K562 (cell line): Measurements from ENCODE around the gene SPON2. TPM values are rescaled to one million over a fixed set of nuclear protein-coding genes. Genes with fewer than 3 reads are reported as not detected.
A peak's percentile ranks its signal among the peaks of the same experiment; 100 is the strongest.

Source experiments
- ATAC-seq: fragments of 200-7000 bp; cut with Tn5 transposase; 3 replicates; pipeline ENCODE4 v1.9.1; 2020; ENCODE audit warnings: moderate library complexity
- BruUV-seq: library from RNA; stranded (reverse); fragments of 400-500 nt; replicated peaks from 2 replicates; lab custom pipeline; 2021; lab: Mats Ljungman, UMichigan
- CTCF ChIA-PET: fragments of 300-600 bp; formaldehyde crosslinking; extraction: SDS; loops from one replicate; lab custom pipeline; 2021; ENCODE audit warnings: low intra/inter-chr PET ratio; lab: Yijun Ruan, JAX
- POLR2A ChIA-PET: fragments of 300-600, 350-650 bp; sonication (Branson Sonifier 250); formaldehyde crosslinking; extraction: SDS; loops from one replicate; lab custom pipeline; 2021; ENCODE audit warnings: antibody characterized with exemption, inconsistent platforms; lab: Yijun Ruan, JAX
- DNase-seq, 4 experiments: peaks; one replicate each; pipeline versions ENCODE4 v3.0.0 to v3.0.0-alpha.2; 2011 to 2018; ENCODE audit warnings: low spot score in 3 of 4, mixed read lengths in 3 of 4; ENCODE audit errors: extremely low read depth in 1 of 4
- FAIRE-seq: peaks from 2 replicates; lab custom pipeline; 2011; peaks lifted over from hg19 to GRCh38; lab: Jason Lieb, UNC
- H2AFZ ChIP-seq: 2 replicates; pipeline ENCODE4 v1.6.0; 2011; ENCODE audit warnings: low read depth, low read length, control low read depth, inconsistent platforms
- H3K27ac ChIP-seq: fragments of 200-600 bp; 3 replicates; pipeline ENCODE4 v1.8.0; 2011; ENCODE audit warnings: low read depth, mild to moderate bottlenecking, control low read depth, inconsistent platforms, low read length, moderate library complexity, mixed read lengths; ENCODE audit errors: extremely low read depth
- H3K27me3 ChIP-seq, 2 experiments: fragments of 300-600 bp in 1 of 2; 2 replicates in 1 of 2; 3 replicates in 1 of 2; pipeline versions ENCODE4 v1.6.0 to v1.8.0; 2011; ENCODE audit warnings: inconsistent platforms in 2 of 2, low read length in 2 of 2, mild to moderate bottlenecking in 1 of 2, mixed read lengths in 1 of 2, moderate library complexity in 1 of 2; ENCODE audit not compliant: control insufficient read depth in 2 of 2, insufficient read depth in 2 of 2
- H3K36me3 ChIP-seq: fragments of 300-600 bp; 3 replicates; pipeline ENCODE4 v1.8.0; 2011; ENCODE audit warnings: mild to moderate bottlenecking, low read length, inconsistent platforms; ENCODE audit not compliant: control insufficient read depth, insufficient read depth
- H3K4me1 ChIP-seq, 2 experiments: fragments of 200-600 bp in 1 of 2; replicated peaks in 1 of 2; 2 replicates in 1 of 2; 3 replicates in 1 of 2; pipeline versions ENCODE4 v1.5.1 to v1.8.0; 2011; ENCODE audit warnings: inconsistent platforms in 2 of 2, low read length in 2 of 2, mild to moderate bottlenecking in 1 of 2, mixed read lengths in 1 of 2, moderate library complexity in 1 of 2; ENCODE audit not compliant: control insufficient read depth in 2 of 2, insufficient read depth in 2 of 2
- H3K4me2 ChIP-seq: 2 replicates; pipeline ENCODE4 v1.6.1; 2011; ENCODE audit warnings: low read length, control low read depth, inconsistent platforms, mixed read lengths; ENCODE audit not compliant: insufficient read depth
- H3K4me3 ChIP-seq: fragments of 200-600 bp; sonication (generic), shearing (Covaris generic); 2 replicates; pipeline ENCODE4 v1.5.1; 2016; ENCODE audit warnings: control low read depth, inconsistent platforms
- H3K79me2 ChIP-seq: fragments of 200-600 bp; 3 replicates; pipeline ENCODE4 v1.8.0; 2011; ENCODE audit warnings: low read length, inconsistent platforms; ENCODE audit not compliant: control insufficient read depth, insufficient read depth
- H3K9ac ChIP-seq, 2 experiments: 2 replicates each; pipeline versions ENCODE4 v1.6.0 to v1.6.1; 2011; ENCODE audit warnings: low read depth in 2 of 2, low read length in 2 of 2, control low read depth in 1 of 2, inconsistent platforms in 1 of 2, mild to moderate bottlenecking in 1 of 2, mixed read lengths in 1 of 2; ENCODE audit not compliant: insufficient read depth in 1 of 2
- H3K9me1 ChIP-seq: one replicate; pipeline ENCODE4 v1.6.0; 2011; ENCODE audit warnings: inconsistent platforms, mild to moderate bottlenecking, low read length, moderate library complexity; ENCODE audit not compliant: control insufficient read depth, insufficient read depth
- H3K9me3 ChIP-seq: replicated peaks from 2 replicates; pipeline ENCODE4 v1.5.1; 2011; ENCODE audit warnings: low read depth, low read length, inconsistent platforms; ENCODE audit not compliant: control insufficient read depth, insufficient read depth
- H4K20me1 ChIP-seq: replicated peaks from 2 replicates; pipeline ENCODE4 v1.6.1; 2011; ENCODE audit warnings: low read length, inconsistent platforms, mixed read lengths; ENCODE audit not compliant: control insufficient read depth, insufficient read depth
- GABPA ChIP-seq: fragments of 200-800 bp; sonication (Bioruptor generic); conservative IDR thresholded peaks from 2 replicates; pipeline ENCODE4 v1.6.1; 2016; ENCODE audit warnings: low read depth, missing genetic modification characterization, missing compliant biosample characterization
- POLR2G ChIP-seq: fragments of 200-400 bp; formaldehyde crosslinking; IDR thresholded peaks from 2 replicates; pipeline ENCODE4 v1.6.1; 2017; ENCODE audit warnings: low read depth, mild to moderate bottlenecking, antibody characterized with exemption, low read length, moderate library complexity
- ZBTB33 ChIP-seq: sonication (generic); formaldehyde crosslinking; IDR thresholded peaks from 2 replicates; pipeline ENCODE4 v1.8.1; 2023; ENCODE audit warnings: mild to moderate bottlenecking, missing genetic modification reagents
- WGBS: fragments of 100-300 bp; shearing (Covaris generic); methylation state at CpG from one replicate; pipeline ENCODE4 v1.1.6; 2016; ENCODE audit warnings: low coverage, mixed read lengths; ENCODE audit not compliant: insufficient coverage; ENCODE audit errors: missing lambda C conversion rate; 5-methylcytosine and 5-hydroxymethylcytosine counted together
- in situ Hi-C: fragments of 300-500 bp; cut with MboI; formaldehyde crosslinking; loops from 4 replicates; pipeline ENCODE4 v1.15.0; 2018; ENCODE audit warnings: inconsistent platforms, mixed read lengths
- intact Hi-C: fragments of 100-400 bp; cut with micrococcal nuclease; formaldehyde crosslinking; loops from 2 replicates; pipeline ENCODE4 v1.14.2; 2022
- polyA plus RNA-seq, 8 experiments: library from polyadenylated mRNA; depleted of rRNA in 4 of 8; stranded (reverse) in 5 of 8; unstranded in 3 of 8; fragments of >200 nt; fragmentation: Nextera tagmentation in 2 of 8; fragmentation: Illumina TruSeq in 1 of 8; extraction: Ambion mirVana in 2 of 8; extraction: Trizol in 1 of 8; gene quantifications; 2 replicates each; pipeline versions ENCODE4 v1.2.1 to v1.2.3, GENCODE V29; 2011 to 2014; ENCODE audit warnings: inconsistent platforms in 1 of 8, missing spikeins in 1 of 8
- total RNA-seq, 7 experiments: library from RNA; depleted of rRNA in 6 of 7; stranded (reverse); fragments of >200 nt in 6 of 7; fragmentation: Illumina TruSeq in 2 of 7; extraction: Trizol in 2 of 7; gene quantifications; 2 replicates each; pipeline versions ENCODE4 v1.2.1 to v1.2.3, GENCODE V29; 2011 to 2021; ENCODE audit warnings: low replicate concordance in 1 of 7

The SPON2 gene
- total and polyA plus RNA-seq, 9 of the 15 experiments (the other 6 are each of a cell fraction or from before 2014, with no cell fraction given): 0.21 to 2.2 (median 0.83) TPM

- in situ Hi-C loops: no loop called here
- no peak overlapping the region for H3K27ac ChIP-seq
Observed at GRCh38 chr4:1208970-1209704, 36.8 kb upstream of the SPON2 start.

More at GRCh38 chr4:1208970-1209704, 36.8 kb upstream of the SPON2 start:
- TF ChIP-seq ZBTB33 (peak; percentile 93), GABPA (tag) (no peak), POLR2G (0 out of 2 replicates have a peak, but pooled peaks have one; percentile 29)
- TF ChIP-seq, all 486 proteins: peak for 2
- intact Hi-C loops: no loop called here
- no peak overlapping the region for H3K4me2 ChIP-seq
- WGBS: 70% methylated on average over 18 of the region's 31 CpGs
- H3K9me3 ChIP-seq: no peaks in the 10 kb centered on the region
- no peaks in the 10 kb centered on the region; the same call in 1 of the 2 replicates for H4K20me1 ChIP-seq
- no peak overlapping the region for H2AFZ ChIP-seq
- ChIA-PET POLR2A (no interaction called here), CTCF (no interaction called here)
- FAIRE-seq (no peak), DNase-seq (no peak), ATAC-seq (no peak)
- BruUV-seq: no TSS peak
- no peaks in the 10 kb centered on the region for H3K79me2 ChIP-seq
- no peaks in the 10 kb centered on the region for H3K27me3 ChIP-seq
- peaks cover 0 to 71% of the 10 kb centered on the region in 2 experiments; a peak in 2 of 5 replicates for H3K4me1 ChIP-seq
- no peak overlapping the region for H3K9ac ChIP-seq
- no peak overlapping the region for H3K4me3 ChIP-seq
- no peaks in the 10 kb centered on the region for H3K9me1 ChIP-seq
- peaks cover 27% of the 10 kb centered on the region; the same call in 1 of the 3 replicates for H3K36me3 ChIP-seq
